Mucosa of gallbladder (tissue), 1 donor: ENCODE data around the gene ABCA7. TPM values are rescaled to one million over a fixed set of nuclear protein-coding genes. Genes with fewer than 3 reads are reported as not detected.
"Not testable (repeated sequence)": the region's sequence is repeated elsewhere in the genome, so short reads cannot be mapped to it uniquely, and the experiment has no call there.

Experiments
- DNase-seq: peaks from one replicate; pipeline ENCODE4 v3.0.0-alpha.2; 2020; ENCODE audit warnings: low spot score
- total RNA-seq: library from RNA; stranded (reverse); gene quantifications from one replicate; pipeline ENCODE4 v1.2.1, GENCODE V29; 2021
- donor health status: DM: no; HTN: no; CAD: no.

The ABCA7 gene
- total RNA-seq, 1 donor from 2014 or later: 49.0 TPM

DNA sequence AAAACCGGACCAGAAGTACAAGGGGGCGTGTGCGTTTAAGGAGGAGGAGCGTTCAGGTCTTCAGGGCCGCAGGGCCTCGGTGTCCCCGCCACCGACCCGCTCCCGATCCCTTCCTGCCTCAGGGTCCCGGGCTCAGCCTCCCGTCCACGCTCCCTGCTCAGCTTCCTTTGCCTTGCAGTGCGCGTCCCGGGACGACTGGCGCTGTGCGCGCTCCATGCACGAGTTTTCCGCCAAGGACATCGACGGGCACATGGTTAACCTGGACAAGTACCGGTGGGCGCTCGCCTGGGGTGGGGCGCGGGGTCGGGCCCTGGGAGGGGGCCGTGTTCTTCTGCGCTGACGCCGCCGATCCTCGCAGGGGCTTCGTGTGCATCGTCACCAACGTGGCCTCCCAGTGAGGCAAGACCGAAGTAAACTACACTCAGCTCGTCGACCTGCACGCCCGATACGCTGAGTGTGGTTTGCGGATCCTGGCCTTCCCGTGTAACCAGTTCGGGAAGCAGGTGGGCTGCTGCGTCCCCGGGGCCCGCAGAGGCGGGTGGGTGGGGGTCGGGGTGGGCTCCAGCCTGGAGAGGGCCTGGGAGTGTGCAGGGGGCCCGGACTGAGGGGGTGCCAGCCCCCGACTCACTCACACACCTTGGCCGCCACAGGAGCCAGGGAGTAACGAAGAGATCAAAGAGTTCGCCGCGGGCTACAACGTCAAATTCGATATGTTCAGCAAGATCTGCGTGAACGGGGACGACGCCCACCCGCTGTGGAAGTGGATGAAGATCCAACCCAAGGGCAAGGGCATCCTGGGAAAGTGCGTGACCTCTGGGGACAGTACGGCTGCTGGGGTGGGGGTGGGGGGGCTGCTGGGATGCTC, 65.3 kb downstream of the ABCA7 start:
- DNase-seq: no peak

DNA sequence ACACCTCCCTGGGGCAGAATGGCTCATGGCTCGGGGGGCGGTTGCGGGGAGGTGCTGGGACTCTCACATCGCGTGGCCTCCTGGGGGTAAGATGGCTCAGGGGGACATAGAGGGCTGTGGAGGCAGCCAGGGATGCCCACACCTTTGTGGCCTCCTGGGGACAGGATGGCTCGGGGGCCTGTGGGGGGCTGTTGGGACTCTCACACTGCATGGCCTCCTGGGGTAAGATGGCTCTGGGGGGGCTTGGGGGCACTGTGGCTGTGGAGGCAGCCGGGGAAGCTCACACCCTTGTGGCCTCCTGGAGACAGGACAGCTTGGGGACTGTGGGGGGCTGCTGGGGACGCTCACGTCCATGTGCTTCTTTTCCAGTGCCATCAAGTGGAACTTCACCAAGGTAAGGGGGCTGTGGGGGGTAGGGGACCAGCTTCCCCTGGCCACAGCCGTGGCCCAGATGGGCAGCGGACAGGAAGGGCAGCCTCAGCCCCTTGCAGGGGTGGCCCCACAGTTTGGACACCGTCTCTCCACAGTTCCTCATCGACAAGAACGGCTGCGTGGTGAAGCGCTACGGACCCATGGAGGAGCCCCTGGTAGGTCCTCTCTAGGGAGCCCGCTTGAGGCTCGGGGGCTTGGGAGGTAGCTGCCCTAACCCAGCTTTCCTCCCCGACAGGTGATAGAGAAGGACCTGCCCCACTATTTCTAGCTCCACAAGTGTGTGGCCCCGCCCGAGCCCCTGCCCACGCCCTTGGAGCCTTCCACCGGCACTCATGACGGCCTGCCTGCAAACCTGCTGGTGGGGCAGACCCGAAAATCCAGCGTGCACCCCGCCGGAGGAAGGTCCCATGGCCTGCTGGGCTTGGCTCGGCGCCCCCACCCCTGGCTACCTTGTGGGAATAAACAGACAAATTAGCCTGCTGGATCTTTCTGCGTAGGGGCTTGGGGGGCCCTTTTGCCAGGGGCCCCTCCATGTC, 66.2 kb downstream of the ABCA7 start:
- no peak for DNase-seq

DNA sequence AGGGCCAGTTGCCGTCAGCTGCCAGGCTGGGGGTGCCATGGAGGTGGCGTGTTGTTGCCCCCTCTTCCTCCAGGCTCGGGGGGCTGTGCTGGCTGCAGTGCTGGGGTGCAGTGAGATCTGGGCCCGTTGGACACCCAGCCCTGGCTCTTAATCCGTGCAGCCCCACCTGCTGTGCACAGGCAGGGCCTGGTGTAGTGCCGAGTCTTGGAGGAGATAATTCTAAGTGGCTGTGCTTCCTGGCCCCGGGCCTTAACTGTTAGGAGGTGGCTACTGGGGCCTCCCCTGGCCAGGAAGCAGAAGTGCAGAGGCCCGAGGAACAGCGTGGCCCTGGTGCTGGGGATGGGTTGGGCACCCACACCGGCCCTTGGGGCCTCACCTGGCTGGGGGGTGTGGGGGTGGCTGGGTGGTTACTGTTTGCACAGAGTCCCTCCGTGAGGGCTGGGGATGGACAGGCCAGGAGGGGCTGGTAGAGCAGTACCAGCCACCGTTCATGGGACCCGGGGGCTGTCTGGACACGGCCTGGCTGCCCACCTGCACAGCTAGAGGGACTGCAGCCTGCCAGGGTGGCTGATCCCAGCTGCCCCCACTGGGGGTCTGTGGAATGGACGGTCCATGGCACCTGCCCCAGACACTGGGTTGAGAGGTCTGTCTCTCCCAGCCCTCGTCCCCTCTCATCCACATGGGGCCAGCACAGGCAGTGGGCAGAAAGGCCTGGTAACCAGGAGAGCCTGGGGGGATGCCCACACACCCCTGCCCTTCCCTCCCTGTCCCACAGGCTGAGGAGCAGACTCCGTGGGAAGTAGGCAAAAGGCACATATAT, 67.1 kb downstream of the ABCA7 start:
- DNase-seq: no peak

DNA sequence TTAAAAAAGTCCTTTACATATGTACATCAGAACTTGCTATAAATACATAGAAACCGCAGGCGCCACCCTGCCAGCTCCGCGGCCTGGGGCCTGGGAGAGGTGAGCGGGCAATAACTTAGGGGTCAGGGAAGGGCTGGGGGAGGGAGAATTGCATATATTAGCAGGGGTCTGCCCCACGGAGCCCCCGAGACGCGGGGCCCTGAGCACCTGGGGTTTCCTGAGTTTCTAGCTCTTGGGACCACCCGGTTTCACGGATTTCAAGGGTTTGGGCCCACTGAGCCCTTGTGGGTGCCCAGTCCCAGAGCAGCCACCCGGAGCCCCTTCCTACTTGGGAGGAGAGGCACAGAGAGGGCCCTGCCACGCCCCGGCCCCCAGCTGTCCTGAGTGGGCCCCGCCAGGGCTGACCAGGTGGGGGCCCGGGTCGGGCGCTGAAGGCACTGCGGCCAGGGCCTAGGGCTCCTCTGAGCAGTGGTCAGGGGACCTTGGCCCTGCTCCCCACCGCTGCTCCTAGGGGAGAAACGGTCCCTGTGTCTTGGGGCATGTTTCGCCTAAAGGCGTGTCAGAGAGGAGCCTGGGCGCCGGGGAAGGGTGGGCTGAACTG, 67.9 kb downstream of the ABCA7 start:
- no peak for DNase-seq

DNA sequence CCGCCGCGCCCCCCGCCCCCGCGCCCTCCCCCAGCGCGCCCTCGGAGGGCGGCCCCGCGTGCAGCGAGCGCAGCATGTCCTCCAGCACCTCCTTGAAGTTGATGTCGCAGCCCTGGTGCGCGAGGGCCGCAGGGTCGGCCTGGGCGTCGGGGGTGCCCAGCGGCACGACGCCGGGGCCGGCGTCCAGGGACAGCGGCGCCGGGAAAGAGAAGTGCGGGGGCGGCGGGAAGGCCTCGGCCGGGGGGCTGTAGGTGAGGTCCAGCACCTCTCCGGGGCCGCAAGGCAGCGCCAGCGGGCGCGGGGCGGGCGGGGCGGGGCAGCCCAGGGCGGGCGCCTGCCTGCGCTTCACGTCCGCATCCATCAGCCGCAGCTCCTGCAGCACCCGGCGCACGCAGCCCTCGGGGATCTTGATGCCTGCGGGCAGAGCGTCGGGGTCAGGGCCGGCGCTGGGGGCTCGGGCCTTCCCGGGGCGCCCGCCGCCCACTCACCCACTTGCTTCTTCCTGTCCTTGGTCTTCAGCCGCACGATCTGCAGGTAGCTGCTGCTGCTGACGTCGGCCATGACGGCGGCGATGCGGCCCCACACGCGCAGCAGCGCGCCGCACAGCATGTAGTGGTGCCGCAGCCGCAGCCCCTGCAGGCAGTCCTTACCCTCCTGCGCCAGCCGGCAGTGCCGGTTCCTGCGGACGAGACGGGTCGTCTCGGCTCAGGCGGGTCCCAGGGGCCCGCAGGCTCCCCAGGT, 68.6 kb downstream of the ABCA7 start:
- no peak for DNase-seq

- DNase-seq: no peak
Observed at GRCh38 chr19:1109032-1109551, 69.2 kb downstream of the ABCA7 start.

DNA sequence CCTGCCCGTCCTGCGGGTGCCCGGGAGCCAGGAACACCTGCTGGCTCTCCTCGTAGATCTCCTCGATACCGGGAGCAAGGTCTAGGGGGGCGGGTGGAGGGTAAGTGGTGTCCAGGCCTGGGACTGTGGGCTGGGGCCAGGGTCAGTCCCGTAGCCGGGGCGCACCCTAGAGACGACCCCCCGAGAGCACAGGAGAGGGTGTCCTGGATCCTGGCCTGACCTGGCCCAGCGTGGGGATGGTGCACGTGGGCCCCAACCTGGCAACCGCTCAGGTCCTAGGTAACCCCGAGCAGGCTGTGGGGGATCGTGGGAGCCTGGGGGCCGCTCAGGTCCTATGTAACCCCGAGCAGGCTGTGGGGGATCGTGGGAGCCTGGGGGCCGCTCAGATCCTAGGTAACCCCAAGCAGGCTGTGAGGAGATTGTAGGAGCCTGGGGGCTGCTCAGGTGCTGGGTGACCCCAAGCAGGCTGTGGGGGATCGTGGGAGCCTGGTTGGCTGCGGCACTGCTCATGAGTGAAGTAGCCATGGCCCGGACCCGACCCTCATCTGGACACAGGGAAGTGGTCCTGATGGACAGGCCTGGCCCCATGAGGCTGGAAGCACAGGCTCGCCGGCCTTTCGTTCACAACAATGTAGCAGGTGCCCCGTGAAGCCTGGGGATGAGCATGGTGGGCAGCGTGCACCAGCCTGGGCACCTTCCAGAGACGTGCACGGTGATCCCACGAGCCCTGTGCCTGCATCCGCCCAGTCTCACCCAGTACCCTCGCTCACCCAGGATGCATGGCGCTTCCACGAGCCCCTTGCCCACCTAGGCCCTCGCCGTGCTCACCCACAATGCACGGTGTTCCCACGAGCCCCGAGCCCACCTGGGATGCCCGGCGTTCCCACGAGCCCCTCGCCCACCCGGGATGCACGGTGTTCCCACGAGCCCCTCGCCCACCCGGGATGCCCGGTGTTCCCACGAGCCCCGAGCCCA, 70.1 kb downstream of the ABCA7 start:
- DNase-seq: no peak

DNA sequence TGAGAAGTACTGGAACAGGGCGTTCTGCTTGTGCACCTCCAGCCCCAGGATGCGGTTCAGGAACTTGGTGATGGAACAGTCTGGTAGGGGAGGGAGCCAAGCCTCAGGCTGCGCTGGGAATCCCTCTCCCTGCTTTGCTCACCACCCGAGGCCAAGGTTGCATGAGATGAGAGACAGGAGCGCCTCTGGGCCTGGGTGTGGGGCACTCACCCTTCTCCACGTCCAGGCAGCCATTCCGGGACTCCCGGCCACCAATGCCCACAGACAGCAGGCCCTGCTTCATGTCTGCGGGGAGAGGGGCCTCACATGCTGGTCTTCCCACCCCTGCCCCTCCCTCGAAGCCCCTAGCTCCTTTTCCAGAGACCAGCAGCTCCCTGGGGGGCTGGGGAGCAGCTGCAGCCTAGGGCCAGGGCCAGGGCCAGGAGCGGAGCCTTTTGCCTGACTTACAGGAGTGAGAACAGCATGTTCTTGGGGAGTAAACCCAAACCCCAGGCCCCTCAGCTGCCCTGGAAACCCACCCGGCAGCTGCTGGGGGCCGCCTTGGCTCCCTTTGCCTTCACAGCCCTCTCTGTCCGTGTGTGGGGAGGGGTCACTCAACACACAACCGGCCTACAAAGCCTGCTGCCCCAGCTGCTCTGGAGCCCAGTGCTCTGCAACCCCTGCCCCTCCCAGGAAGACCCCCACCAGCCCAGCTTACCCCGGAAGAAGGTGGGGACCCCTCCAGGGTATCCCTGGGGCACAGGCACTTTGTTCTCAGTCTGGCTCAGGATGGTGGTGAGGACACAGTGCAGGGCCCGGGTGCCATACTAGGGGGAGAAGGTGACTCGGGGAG, 71.1 kb downstream of the ABCA7 start:
- DNase-seq: no peak

DNA sequence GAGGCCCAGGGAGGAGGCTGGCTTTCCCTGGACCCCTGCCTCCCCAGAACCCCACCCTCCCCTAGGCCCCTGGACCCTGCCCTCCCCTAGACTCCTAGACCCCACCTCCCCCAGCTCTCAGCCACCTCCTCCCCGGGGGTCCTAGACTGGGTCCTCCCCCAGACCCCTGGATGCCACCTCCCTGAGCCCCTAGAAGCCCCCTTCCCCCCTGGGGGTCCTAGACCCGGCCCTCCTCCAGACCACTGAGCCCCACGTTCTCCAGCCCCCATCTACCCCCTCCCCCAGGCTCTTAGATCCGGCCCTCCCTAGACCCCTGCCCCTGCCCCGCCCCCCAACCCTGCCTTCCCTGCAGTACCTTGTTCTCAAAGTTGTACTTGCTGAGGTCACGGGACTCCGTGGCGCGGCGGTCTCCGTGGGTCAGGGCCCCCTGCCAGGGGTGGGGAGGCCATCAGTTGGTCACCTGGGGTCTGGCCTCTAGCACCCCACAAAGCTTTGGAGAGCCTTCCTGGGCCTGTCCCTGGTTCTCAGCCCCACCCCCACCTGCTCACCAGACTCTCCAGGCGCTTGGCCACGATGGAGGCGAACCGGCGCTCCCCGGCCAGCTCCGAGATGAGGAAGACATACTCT, 71.8 kb downstream of the ABCA7 start:
- DNase-seq: no peak

DNA sequence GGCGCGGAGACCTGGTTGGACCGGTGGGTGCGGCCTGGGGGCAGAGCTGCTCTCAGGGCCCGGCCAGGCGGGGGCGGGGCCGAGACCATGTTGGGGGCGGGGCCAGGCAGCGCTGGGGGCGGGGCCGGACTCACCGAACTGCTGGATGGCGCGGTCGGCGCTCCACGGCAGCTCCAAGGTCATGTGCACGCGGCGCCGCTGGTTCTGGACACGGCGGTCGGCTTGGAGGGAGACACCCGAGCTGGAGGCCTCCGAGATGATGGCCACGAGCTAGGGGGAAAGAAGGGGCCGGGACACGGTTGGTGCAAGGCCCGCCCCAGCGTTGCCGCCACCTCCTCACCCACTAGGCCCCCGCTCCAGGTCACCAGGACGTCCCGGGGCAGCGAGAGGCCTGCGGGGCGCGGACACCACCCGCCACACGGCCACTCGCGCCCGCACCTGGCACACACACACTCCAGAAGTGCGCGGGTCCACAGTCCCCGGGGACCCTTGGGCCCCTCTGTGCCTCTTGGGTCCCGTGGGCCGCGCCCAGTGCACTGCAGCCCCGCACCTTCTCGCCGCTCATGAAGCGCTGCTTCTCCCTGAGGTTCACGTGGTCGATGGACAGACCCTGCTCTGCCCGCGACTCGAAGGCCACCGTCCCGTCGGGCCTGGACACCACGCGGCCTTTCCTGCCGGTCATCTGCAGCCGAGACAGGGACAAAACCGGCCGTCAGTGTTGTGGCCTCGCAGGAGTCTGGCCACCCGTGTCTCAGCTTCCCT, 72.5 kb downstream of the ABCA7 start:
- DNase-seq: peak; percentile 90

- DNase-seq: peak; percentile 96
Observed at GRCh38 chr19:1113030-1113985, 73.4 kb downstream of the ABCA7 start.

DNA sequence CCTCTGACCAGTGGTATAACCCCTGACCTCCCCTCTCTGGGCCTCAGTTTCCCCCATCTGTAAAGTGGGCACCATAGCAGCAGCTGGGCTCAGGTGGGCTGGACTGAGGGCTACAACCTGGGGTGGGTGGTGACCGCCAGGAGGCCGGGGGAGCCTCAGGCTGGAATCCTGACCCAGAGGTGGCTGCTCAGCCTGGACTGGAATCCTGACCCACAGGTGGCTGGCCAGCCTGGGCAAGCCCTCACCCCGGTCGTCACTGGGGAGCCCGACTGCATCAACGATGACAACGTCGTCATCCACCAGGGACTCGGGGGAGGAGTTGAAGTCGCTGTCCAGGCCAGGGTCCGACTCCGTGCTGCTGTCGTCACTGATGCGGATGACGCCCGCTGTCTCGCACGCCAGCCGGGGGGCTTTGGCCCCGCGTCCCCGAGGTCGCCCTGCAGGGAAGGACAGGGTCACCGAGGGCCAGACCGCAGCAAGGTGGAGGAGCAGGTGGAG, 74.1 kb downstream of the ABCA7 start:
- DNase-seq: no peak

DNA sequence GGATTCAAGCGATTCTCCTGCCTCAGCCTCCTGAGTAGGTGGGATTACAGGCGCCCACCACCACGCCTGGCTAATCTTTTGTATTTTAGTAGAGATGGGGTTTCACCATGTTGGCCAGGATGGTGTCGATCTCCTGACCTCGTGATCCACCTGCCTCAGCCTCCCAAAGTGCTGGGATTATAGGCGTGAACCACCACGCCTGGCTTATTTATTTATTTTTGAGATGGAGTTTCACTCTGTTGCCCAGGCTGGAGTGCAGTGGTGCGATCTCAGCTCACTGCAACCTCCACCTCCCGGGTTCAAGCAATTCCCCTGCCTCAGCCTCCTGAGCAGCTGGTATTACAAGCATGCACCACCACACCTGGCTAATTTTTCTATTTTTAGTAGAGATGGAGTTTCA, 74.8 kb downstream of the ABCA7 start:
- not testable (repeated sequence) for DNase-seq
